Measurements from ENCODE around the gene CDCA4. TPM values are rescaled to one million over a fixed set of nuclear protein-coding genes. Genes with fewer than 3 reads are reported as not detected.

CDCA4 gene
- total RNA-seq, 3 donors from 2014 or later = 4.3 to 8.7 (median 5.6) TPM

GRCh38 chr14:104989236-104989950 is 31.5 kb downstream of the CDCA4 start:
- TF ChIP-seq CTCF (IDR thresholded peaks at IDR 0.05) = no peak
- H3K4me3 ChIP-seq = no peak overlapping the region
- intact Hi-C loops (cut with DNase I, micrococcal nuclease) = no loop called here
- ATAC-seq (no peak), DNase-seq (no peak)
- H3K4me1 ChIP-seq (ENCODE audit: low read depth) = peaks cover 4% of the 10 kb centered on the region
- no peaks in the 10 kb centered on the region for H3K36me3 ChIP-seq (ENCODE audit: low read depth)
- H3K9me3 ChIP-seq = no peaks in the 10 kb centered on the region

GRCh38 chr14:104986487-104987164 is 34.3 kb downstream of the CDCA4 start:
- intact Hi-C loops (cut with DNase I, micrococcal nuclease) = no loop called here
- H3K9me3 ChIP-seq = no peaks in the 10 kb centered on the region
- ATAC-seq (no peak), DNase-seq (peak; percentile 12 to 49 (median 37))
- no peak for TF ChIP-seq CTCF (IDR thresholded peaks at IDR 0.05)
- peaks cover 4% of the 10 kb centered on the region for H3K4me1 ChIP-seq (ENCODE audit: low read depth)
- no peaks in the 10 kb centered on the region for H3K36me3 ChIP-seq (ENCODE audit: low read depth)
- H3K4me3 ChIP-seq = no peak overlapping the region

- intact Hi-C loops (cut with DNase I, micrococcal nuclease) = no loop called here
Observed at GRCh38 chr14:104985675-104986486, 35.0 kb downstream of the CDCA4 start, which contains the start of gene CLBA1. Gene CLBA1 (plus strand): TSS chr14:104985788. CDS start chr14:104986432, 644 bp downstream.

GRCh38 chr14:104984056-104984894 is 36.6 kb downstream of the CDCA4 start:
- no peak for TF ChIP-seq CTCF (IDR thresholded peaks at IDR 0.05)
- H3K4me1 ChIP-seq (ENCODE audit: low read depth) = peaks cover 4% of the 10 kb centered on the region
- DNase-seq (no peak), ATAC-seq (no peak)
- H3K9me3 ChIP-seq = no peaks in the 10 kb centered on the region
- no peak overlapping the region for H3K4me3 ChIP-seq
- intact Hi-C loops (cut with DNase I, micrococcal nuclease) = no loop called here
- H3K36me3 ChIP-seq (ENCODE audit: low read depth) = no peaks in the 10 kb centered on the region

More at GRCh38 chr14:104985675-104986486, 35.0 kb downstream of the CDCA4 start, which contains the start of gene CLBA1:
- DNase-seq (peak; percentile 88 to 94 (median 93)), ATAC-seq (peak; percentile 97)
- Histone ChIP-seq H3K36me3 (ENCODE audit: low read depth) (no peaks in the 10 kb centered on the region), H3K4me3 (peak within 1 kb of the TSS; percentile 42), H3K4me1 (ENCODE audit: low read depth) (peaks cover 4% of the 10 kb centered on the region), H3K9me3 (no peaks in the 10 kb centered on the region)
- no peak for TF ChIP-seq CTCF (IDR thresholded peaks at IDR 0.05)

GRCh38 chr14:104983231-104983721 is 37.6 kb downstream of the CDCA4 start:
- no peak for TF ChIP-seq CTCF (IDR thresholded peaks at IDR 0.05)
- DNase-seq = no peak
- intact Hi-C loops (cut with DNase I, micrococcal nuclease) = no loop called here
- Histone ChIP-seq H3K4me3 (no peak overlapping the region), H3K4me1 (ENCODE audit: low read depth) (peaks cover 7% of the 10 kb centered on the region), H3K9me3 (no peaks in the 10 kb centered on the region), H3K36me3 (ENCODE audit: low read depth) (no peaks in the 10 kb centered on the region)
- no peak for ATAC-seq
